GM19023 (cell line): Measurements from ENCODE around the gene SFXN5.
"Not testable (repeated sequence)": the region's sequence is repeated elsewhere in the genome, so short reads cannot be mapped to it uniquely, and the experiment has no call there.

Experiments used
- ATAC-seq: cut with Tn5 transposase; IDR thresholded peaks from one replicate; pipeline ENCODE4 v1.9.1; 2021; ENCODE audit warnings: mild to moderate bottlenecking, moderate library complexity; ENCODE audit not compliant: unreplicated experiment

The SFXN5 gene

GRCh38 chr2:73078457-73079411, 7.2 kb upstream of the SFXN5 start:
- no peak for ATAC-seq

GRCh38 chr2:73077424-73077795, 5.9 kb upstream of the SFXN5 start:
- ATAC-seq, result no peak

GRCh38 chr2:73076701-73077423, 5.3 kb upstream of the SFXN5 start:
- ATAC-seq, result no peak

- ATAC-seq, result no peak
Observed at GRCh38 chr2:73075477-73076373, 4.2 kb upstream of the SFXN5 start.

GRCh38 chr2:73074110-73075069, 2.9 kb upstream of the SFXN5 start:
- no peak for ATAC-seq

GRCh38 chr2:73072416-73072815, 904 bp upstream of the SFXN5 start:
- ATAC-seq, result no peak

- no peak for ATAC-seq
Observed at GRCh38 chr2:73072129-73072395, 550 bp upstream of the SFXN5 start.

GRCh38 chr2:73070643-73071359, 711 bp downstream of the SFXN5 start:
- peak; percentile 23 for ATAC-seq

GRCh38 chr2:73069855-73070642, 1.5 kb downstream of the SFXN5 start:
- no peak for ATAC-seq

- no peak for ATAC-seq
Observed at GRCh38 chr2:73069041-73069854, 2.3 kb downstream of the SFXN5 start.

GRCh38 chr2:73068147-73068546, 3.4 kb downstream of the SFXN5 start:
- no peak for ATAC-seq

GRCh38 chr2:73067043-73067442, 4.5 kb downstream of the SFXN5 start:
- no peak for ATAC-seq

- ATAC-seq, result not testable (repeated sequence)
Observed at GRCh38 chr2:73065070-73065469, 6.4 kb downstream of the SFXN5 start.

GRCh38 chr2:73063909-73064875, 7.3 kb downstream of the SFXN5 start:
- ATAC-seq, result no peak

- no peak for ATAC-seq
Observed at GRCh38 chr2:73063472-73063871, 8.0 kb downstream of the SFXN5 start.

- ATAC-seq, result no peak
Observed at GRCh38 chr2:73059106-73059505, 12.4 kb downstream of the SFXN5 start.

GRCh38 chr2:73054980-73055379, 16.5 kb downstream of the SFXN5 start:
- ATAC-seq, result no peak
